OCI-M1 (cell line): ENCODE data around the gene TUFM.
"Not testable (repeated sequence)": the region's sequence is repeated elsewhere in the genome, so short reads cannot be mapped to it uniquely, and the experiment has no call there.

Source experiments
- DNase-seq: peaks from one replicate; lab custom pipeline; 2025; lab: John Stamatoyannopoulos, UW

Gene TUFM

DNA sequence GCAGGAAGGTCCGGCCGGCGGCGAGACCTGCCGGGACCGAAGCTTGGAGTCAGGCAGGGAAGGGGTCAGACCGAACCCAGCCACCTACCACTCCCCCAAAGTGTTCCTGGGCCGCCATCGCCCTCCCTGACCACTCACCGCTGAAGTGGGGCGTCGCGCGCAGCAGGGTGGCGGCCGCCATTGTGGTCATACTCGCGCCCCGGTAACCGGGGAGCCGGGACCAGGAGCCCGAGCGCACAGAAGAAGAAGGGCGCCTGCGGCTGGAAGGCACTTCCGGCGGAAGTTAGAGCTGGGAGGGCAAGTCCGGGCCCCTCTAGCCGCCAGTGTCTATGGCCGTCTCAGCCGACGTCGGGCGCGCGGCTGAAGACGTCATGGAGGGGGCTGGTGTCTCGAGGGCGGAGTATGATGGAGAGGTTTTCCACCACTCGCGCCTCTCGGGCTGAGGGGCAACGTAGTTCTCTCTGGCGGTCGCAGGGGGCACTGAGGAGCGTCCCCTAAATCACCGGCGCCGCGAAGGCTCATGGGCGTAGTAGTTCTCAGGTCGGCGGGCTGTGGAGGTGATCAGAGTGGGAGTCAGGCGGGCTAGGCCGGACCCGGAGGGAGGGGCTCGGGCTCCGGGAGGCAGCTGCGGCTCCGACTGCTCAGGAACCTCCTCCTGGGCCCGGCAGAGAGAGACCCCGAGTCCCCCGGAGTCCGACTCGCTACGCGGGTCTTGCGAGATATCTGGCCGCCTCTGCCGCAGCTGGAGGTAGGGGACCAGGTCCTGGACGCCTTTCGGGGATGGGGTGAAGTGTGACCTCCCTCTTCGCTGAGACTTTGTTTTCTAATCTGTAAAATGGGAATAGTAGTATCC, at the start of gene TUFM:
Gene TUFM (minus strand): TSS at position 269 of the 853 bp plus-strand sequence. CDS start 79 bp downstream, at position 190.
- peak; percentile 99 for DNase-seq

DNA sequence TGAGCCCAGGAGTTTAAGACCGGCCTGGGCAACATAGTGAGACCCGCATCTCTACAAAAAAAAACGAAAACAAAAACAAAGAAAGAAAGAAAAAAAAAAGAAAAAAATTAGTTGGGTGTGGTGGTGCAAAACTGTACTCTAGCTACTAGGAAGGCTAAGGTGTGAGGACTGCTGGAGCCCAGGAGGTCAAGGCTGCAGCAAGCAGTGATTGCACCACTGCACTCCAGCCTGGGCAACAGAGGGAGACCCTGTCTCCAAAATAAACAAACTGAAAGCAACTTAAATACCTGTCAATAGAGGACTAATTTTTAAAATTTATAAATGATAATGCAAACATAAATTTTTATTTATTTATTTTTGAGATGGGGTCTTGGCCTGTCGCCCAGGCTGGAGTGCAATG, 49.5 kb upstream of the TUFM start:
- DNase-seq = no peak

DNA sequence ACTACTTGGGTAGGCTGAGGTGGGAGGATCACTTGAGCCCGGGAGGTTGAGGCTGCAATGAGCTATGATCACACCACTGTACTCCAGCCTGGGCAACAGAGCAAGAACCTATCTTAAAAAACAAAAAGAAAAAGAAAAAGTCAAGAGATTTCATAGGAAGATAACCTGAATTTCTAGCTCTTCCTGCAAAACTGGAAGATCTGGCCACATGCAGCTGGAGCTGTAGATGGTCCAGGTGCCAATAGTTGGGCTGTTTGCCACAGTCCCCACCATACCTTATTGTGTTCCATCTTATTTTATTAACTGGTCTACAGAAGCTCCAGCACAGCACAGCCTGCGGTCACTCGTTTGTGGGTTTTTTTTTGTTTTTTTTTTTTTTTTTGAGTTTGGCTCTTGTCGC, 47.1 kb upstream of the TUFM start:
- no peak for DNase-seq

DNA sequence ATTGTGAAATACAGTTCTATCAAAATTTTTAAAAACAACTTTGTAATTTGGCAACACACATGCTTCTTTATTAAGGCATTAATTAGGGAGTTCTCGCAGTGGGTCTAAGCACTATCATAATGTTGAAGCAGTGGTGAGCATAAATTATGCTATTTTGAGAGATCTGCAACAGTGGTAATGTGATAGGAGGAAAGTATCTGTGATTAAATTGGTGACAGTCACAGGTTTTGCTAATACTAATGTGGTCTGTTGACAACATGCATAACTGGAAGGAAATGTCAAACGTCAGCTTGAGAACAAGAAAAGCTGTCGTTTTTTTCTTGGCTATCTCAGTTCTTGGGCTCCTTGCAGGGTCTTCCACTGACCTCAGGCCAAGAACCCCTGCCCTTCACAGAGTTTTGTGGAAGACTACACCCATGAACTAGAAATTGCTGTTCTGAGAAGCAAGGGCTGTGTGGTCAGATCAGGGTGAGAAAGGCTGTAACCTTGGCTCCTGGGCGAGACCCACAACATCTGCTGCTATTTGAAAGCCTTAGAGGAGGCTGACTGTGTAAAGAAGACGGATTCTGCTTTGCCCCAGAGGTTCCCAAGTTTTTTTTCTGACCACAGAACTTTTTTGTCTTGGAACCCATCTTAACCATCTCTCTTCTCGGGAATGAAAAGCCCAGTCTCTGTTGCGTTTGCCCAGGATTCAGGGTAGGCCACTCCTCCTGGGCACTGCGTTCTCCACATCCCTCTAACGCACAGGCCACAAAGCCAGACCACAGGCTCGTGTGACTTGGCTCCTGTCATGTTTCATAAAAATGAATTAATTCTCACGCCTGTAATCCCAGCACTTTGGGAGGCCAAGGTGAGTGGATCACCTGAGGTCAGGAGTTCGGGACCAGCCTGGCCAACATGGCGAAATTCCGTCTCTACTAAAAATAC, 46.1 kb upstream of the TUFM start:
- no peak for DNase-seq

DNA sequence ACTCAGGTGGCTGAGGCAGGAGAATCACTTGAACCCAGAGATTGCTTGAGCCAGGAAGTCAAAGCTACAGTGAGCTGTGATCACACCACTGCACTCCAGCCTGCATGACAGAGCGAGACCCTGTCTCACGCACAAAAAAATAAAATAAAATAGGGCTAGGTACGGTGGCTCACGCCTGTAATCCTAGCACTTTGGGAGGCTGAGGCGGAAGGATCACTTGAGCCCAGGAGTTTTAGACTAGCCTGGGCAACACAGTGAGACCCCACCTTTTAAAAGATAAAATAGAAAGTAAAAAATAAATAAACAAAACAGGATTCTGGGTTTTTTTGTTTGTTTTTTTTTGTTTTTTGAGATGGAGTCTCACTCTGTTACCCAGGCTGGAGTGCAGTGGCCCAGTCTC, 44.2 kb upstream of the TUFM start:
- not testable (repeated sequence) for DNase-seq

DNA sequence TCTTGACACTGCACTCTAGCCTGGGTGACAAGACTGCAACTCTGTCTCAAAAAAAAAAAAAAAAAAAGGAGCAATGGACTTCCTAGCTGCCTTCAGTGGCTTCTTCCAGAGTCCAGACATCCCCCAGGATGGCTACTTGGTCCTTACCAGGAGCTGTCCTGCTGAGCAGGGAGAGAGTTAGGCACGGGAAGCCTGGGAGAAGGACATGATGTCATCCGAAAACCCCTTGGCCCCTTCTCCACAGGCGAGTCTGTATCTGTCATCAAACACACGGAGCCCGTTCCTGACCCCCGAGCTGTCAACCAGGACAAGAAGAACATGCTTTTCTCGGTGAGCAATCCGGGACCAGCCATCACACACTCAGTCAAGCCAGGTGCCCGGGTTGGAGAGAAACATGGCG, 40.8 kb upstream of the TUFM start:
- no peak for DNase-seq

DNA sequence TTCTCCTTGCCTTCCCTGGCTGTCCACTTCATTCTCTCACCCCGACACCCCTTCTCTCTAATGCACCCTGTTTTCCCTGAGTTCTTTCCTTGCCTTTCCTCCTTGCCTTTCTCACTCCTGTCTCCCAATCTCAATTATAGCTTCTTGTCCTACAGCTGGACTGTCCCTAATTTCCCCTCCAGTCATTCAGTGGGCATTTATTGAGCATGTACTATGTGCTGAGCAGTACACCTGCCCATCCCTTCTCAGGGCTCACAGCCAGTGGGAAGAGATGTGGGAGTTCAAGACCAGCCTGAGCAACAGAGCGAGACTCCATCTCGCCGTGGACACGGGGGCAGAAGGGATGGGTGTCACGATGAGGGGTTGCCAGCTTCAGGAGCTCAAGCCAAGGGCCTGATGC, 37.9 kb upstream of the TUFM start:
- DNase-seq = no peak

DNA sequence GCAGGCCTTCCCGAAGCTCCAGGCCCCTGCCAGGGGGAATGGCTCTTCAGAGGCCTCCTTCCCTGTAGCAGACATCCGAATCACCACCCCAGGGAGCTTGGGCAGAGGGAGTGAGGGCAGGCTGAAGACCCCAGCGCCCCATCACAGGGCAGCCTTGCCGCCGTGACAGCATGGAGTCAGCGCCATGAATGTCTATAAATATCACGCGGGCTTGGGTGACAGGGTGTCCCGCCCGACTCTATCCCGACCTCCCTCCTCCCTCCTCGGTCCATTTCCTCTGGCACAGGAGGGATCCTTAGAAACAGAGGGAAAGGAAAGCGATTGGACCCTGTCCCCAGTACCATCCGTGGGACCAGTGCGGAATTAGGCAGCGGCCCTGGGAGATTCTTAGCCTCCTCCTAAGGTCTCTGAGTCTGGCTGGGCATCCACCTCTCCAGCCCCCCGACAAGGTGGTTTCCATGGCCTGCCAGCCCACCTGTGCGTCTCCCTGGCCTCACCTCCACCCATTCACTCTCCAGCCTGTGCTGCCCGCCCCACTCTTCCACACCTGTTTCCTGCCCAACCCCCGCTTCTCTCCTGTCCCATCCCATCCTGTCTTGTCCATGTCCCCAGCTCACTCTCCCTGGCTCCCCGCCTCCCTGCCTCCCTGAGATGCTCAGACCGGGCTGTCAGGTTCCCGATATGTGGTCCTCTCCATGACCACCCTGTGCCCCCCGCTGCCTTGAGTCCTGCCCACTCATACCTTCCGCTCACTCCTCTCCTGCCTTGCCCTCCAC, 37.3 kb upstream of the TUFM start:
- no peak for DNase-seq

DNA sequence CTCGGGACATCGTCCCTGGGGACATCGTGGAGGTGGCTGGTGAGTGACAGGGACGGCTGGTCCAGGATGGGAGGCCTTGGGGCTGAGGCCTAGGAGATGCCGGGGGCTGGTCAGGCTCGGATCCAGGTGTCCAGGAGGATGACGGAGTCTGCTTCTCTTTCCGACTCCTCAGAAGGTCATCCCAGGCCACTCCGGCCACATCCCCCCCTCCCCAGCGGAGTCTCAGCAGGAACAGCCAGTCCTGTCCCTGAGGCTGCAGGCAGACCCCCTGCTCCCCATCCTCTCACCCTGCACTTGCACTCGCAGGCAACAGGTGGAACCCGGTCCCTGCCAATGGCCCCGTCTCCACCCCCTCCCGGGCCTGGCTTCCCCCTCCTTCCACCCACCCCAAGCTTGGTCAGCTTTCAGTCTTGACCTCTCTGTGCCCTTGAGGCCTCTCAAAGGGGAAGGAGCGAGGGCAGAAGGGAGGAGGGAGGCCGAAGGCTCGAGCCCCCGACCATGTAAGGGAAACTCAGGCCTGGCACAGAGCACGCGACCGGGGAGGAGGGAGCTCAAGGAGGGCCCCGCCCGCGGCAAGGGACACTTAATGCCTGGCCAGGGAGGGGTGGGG, 36.5 kb upstream of the TUFM start:
- no peak for DNase-seq

DNA sequence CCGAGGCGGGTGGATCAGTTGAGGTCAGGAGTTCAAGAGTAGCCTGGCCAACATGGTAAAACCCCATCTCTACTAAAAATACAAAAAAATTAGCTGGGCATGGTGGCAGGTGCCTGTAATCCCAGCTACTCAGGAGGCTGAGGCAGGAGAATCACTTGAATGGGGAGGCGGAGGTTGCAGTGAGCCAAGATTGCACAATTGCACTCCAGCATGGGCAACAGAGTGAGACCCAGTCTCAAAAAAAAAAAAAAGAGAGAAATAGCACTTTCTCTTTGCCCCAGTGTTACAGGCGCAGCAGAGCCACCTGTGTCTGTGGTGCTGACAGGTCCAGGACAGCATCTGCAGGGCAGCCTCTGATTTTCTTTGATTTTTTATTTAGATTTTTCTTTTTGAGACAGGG, 35.4 kb upstream of the TUFM start:
- not testable (repeated sequence) for DNase-seq

DNA sequence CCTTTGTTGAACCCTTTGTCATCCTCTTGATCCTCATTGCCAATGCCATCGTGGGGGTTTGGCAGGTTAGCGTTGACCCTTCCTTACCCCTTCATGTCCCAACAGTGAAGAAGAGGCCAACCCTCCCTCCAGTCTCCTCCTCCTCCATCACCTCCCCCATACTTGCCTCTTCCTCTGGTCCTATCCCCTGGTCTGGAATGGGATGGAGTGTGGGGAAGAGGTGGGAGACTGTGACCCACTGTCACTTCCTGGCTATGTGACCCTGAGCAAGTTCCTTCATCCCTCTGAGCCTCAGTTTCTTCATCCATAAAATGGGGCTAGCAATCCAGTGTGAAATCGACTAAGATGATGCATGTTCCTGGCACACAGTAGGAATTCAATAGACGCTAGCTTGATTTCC, 34.8 kb upstream of the TUFM start:
- no peak for DNase-seq

DNA sequence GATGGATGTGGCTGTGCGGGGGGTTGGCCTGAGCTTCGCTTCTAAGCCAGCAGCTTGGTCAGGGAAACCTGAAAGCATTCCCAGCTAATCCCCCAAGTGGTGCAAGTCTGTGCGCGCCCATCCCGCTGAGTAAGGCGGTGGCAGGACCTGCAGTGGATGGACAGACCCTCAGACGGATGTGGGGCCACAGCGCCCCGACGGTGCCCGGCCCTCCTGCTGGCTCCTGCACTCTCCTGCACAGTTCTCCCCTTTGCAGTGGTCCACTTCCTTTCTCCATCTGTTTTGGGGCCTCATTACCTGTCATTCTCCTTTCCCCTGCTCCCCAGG, 34.4 kb upstream of the TUFM start:
- no peak for DNase-seq

DNA sequence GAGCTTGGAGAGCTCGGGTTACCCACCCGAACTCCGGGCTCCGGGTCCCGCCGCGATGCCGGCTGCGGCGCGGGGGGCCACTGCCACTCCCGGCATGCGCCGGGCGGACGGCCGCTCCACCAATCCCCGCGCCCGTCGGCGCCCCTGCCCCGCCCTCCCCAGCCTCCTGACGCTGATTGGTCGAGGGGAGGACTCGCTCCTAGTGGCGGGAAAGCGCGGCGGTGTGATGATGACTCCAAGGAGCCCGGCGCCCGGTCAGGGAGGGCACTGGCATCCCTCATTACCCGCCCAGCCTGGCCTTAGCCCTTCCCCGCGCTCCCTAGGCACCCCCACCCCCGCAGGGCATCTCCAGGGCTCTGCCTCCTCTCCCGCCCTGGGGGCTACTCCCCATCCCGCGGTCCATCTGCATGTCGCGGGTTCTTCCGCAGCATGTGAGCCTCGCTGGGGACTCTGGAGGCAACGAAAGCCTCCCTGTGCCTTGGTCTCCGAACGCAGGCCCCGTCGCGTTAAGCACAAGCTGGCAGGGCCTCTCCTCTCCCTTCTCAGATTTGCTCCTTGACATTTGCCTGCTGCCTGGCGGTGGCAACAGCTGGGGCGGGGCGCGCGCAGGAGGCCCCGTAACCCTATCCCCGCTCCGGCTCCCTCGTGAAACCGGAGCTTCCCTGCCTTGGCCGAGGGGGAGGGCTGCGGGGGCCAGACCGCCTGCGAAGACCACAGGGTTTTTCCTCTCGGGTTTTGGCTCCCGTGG, 33.9 kb upstream of the TUFM start:
- DNase-seq = peak; percentile 90

DNA sequence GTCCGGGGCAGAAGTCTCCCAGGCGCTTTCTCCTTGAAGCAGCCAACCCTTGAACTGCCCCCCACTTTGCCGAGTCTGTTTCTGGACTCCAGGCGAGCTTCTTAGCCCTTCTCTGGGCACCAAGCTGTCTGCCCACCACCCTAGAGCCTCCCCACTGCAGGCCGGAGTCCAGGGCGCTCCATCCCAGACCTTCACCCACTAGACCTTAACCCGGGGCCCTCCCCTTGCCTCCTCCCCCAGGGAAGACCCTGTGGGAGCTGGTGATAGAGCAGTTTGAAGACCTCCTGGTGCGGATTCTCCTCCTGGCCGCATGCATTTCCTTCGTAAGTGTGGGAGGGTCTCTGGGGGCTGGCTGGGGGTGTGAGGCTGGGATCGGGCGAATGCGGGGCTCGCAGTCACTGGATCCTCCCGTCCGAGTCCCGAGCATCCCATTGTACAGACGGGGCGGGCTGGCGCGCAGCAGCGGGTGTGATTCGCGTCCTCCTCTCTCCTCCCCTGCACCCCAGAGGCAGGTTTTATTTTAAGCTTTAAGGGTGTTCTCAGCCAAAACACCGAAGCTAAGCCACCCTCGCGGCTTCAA, 33.2 kb upstream of the TUFM start:
- DNase-seq = no peak

DNA sequence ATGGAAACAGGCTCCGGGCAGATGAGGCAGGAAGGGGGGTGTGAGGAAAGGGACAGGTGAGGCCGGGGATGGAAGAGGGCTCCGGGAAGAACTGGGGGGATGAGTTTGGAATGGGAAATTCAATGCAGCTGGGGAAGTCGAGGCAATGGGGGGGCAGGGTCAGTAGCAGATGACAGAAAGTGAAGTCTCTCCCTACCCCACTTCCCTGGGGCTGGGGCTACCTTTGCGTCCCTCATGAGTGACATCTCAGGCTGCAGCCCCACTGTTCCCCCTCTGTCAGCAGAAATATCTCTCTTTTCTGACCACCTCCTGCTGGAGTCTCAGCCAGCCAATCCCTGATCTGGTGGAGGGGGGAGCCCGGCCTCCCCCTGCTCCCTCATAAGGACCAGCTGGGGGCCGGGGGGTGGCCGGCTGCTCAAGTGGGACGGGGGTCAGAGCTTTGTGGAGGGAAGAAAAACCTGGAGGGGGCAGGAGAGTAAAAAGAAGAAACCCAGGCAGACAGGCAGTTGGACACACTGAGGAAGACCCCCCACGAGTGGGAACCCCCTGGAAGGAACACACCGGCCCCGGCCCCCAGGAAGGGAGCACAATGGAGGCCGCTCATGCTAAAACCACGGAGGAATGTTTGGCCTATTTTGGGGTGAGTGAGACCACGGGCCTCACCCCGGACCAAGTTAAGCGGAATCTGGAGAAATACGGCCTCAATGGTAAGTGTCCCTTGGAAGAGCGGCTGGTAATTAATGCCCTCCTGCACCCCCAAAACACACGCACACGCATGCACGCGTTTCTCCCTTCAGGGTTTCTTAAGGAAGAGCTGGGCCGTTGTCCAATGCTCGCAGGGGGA, 32.2 kb upstream of the TUFM start, which contains the start of gene ATP2A1:
Gene ATP2A1 (plus strand): TSS at position 406 of the 844 bp plus-strand sequence. CDS start 184 bp downstream, at position 590.
- no peak for DNase-seq

DNA sequence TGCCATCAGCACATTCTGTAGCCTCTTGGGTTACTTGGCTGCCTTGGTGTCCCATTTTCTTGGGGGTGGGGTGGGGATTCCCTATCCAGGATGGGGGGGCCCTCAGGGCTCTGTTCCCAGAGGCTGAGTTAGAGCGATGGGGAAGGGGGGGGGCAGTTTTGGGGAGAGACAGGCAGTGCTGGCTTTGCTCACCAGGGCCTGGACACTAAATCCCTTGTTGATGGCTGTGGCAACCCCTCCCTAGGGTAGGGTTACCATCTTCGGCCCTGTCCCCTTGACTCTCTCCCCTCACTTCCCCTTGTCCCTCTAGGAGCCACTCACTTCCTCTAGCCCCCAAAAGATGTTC, 31.5 kb upstream of the TUFM start:
- no peak for DNase-seq

DNA sequence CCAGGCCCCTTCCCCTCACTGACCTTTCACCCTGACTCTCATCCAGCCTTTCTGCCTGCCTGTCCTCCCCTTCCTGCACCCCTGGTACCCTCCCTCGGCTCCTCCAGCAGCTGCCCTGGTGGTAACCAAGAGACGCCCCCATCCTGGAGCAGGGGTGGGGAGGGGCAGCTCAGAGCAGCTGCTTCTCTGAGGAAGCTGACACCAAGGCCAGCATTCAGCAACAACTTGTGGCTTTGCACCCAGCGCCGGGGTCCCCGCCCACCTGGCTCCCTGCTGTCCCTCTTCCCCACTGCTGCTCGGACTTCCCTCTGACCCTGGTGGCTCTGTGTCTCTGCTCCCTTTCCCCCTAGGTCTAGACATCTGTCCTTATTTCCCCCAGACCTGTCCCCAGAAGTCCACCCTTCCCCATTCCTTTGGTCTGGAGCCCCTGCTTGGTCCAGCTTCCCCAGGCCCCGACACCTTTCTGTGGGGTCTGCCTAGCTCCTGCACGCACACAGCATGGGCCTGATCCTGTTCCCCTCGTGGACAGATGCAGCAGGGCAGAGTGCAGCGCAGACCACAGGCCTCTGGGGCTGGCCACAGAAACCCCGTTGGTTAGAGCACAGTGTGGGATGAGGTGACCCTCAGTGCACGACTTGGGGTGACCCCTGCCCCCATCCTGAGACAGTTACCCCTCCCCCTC, 31.0 kb upstream of the TUFM start:
- DNase-seq = no peak

DNA sequence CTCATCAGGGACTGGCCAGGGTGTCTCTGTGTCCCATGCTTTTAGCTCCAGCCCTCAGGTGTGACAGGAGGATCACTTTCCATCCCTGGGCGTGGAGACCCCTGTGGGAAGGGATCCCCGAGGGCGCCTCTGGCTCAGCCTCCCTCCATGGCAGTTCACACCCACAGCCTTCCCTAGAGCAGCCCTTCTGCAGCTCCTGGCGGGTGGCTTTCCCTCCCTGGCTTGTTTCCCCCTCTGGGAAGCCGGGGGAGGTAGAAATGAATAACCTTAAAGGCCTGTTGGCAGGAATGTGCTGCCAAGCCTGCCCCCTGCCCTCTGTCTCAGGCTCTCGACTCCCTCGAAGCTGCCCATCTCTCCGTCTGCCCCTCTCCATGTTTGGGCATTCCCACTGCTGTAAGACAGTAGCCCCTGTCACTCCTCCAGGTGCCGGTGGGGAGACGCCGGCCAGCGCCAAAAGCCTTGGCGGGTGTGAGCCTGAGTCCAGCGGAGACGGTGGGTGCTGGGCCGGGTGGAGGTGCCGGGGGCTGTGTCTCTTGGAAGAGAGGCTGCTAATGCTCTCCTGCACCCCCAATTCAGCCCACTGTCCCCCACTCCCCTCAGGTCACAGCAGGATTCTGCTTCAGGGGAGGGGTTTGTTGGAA, 30.0 kb upstream of the TUFM start:
- DNase-seq = no peak
